GM12873 (cell line): ENCODE data around the gene CPT1B.

Experiments
- CTCF ChIP-seq: IDR thresholded peaks from 2 replicates; pipeline ENCODE4 v1.5.1; 2012; ENCODE audit warnings: low read depth, mild to moderate bottlenecking, moderate library complexity, low read length, control low read depth; ENCODE audit not compliant: insufficient read depth; ENCODE audit errors: missing control alignments

The CPT1B gene

GRCh38 chr22:50575426-50575941, 2.7 kb downstream of the CPT1B start:
- no peak for TF ChIP-seq CTCF

- no peak for TF ChIP-seq CTCF
Observed at GRCh38 chr22:50574383-50574755, 3.9 kb downstream of the CPT1B start.

- TF ChIP-seq CTCF, result no peak
Observed at GRCh38 chr22:50573491-50574382, 4.5 kb downstream of the CPT1B start.

GRCh38 chr22:50572965-50573364, 5.3 kb downstream of the CPT1B start:
- no peak for TF ChIP-seq CTCF

GRCh38 chr22:50571264-50572175, 6.7 kb downstream of the CPT1B start:
- TF ChIP-seq CTCF, result no peak

- TF ChIP-seq CTCF, result no peak
Observed at GRCh38 chr22:50570861-50571260, 7.4 kb downstream of the CPT1B start.
